OCI-LY1 (cell line): ENCODE data around the gene RIOK1.

Experiments used
- CTCF ChIP-seq: fragments of 200-600 bp; sonication (generic), shearing (Covaris generic); IDR thresholded peaks from 2 replicates; pipeline ENCODE4 v1.5.1; 2017; ENCODE audit warnings: mild to moderate bottlenecking, antibody characterized with exemption, low read length, moderate library complexity, mixed read lengths
- EZH2 ChIP-seq: fragments of 200-600 bp; sonication (generic), shearing (Covaris generic); IDR thresholded peaks from 2 replicates; pipeline ENCODE4 v1.8.0; 2017; ENCODE audit warnings: borderline replicate concordance, mixed run types, mild to moderate bottlenecking, antibody characterized with exemption, low read length, moderate library complexity, mixed read lengths

GRCh38 chr6:7454696-7455358, 65.2 kb downstream of the RIOK1 start:
- TF ChIP-seq CTCF (no peak), EZH2 (no peak)
